GM12874 (cell line): ENCODE measurements around the gene ECE2.

Experiments
- TF ChIP-seq, protein P1 (sequence below): IDR thresholded peaks from 2 replicates; pipeline ENCODE4 v1.5.1; 2011; ENCODE audit warnings: low read depth, mild to moderate bottlenecking, control low read depth, low read length, moderate library complexity; ENCODE audit not compliant: insufficient read depth

Gene ECE2

DNA sequence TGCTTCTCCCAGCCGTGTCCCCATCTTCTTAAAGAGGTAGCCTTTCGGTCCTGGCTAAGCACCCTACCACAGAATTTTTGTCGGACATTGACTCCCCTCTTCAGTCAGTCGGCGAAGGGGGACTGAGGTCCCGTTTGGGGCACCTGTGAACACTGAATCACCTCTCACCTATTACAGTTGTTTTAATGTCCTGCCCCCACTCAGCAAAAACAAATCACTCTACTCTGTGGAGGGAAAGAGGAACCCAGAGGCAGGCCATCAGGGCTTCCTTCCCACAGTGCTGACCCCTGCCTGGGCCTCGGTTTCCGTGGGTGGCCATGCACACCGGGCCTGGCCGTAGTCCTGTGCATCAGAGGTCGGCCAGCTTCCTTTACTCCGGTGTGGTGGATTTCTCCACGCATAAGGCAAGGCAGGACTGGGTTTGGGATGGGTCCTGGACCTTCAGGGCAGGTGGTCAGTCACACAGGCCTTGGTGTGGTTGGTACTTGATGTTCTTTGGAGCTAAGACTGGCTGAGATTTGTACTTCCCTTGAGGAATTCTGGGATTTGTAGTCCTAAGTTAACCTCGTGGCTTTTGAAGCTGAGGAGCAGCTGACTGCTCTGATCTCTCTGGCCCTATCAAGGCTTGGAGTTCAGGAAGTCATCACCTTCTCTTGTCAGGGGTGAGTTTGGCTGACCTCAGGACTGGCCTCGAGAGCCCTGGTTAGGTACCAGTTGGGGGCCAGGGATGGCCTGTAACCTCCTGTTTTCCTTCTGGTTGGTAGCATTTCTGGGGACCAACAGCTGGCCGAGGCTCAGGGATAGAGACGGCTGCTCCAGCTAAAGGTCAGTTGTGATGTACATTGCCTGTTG lies 61.0 kb downstream of the ECE2 start:
- TF ChIP-seq, protein P1, sequence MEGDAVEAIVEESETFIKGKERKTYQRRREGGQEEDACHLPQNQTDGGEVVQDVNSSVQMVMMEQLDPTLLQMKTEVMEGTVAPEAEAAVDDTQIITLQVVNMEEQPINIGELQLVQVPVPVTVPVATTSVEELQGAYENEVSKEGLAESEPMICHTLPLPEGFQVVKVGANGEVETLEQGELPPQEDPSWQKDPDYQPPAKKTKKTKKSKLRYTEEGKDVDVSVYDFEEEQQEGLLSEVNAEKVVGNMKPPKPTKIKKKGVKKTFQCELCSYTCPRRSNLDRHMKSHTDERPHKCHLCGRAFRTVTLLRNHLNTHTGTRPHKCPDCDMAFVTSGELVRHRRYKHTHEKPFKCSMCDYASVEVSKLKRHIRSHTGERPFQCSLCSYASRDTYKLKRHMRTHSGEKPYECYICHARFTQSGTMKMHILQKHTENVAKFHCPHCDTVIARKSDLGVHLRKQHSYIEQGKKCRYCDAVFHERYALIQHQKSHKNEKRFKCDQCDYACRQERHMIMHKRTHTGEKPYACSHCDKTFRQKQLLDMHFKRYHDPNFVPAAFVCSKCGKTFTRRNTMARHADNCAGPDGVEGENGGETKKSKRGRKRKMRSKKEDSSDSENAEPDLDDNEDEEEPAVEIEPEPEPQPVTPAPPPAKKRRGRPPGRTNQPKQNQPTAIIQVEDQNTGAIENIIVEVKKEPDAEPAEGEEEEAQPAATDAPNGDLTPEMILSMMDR: no peak

DNA sequence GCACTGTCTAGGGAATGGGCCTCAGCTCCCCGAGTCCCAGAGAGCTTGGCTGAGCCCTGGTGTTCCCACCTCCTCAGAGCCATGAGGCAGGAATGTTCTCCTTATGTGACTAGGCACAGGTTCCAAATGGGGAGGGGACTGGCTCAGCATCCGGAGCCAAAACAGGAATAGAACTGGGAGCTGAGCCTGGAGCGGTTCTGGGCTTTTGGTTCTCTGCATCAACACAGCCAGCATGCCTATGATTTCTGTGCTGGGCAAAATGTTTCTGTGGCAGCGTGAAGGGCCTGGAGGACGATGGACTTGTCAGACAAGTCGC lies 61.5 kb downstream of the ECE2 start, which contains the start of gene FAM131A:
TSS of gene FAM131A (plus strand) at position 202 of the 316 bp plus-strand sequence. CDS start at position 233, 31 bp downstream.
- TF ChIP-seq, protein P1: no peak

DNA sequence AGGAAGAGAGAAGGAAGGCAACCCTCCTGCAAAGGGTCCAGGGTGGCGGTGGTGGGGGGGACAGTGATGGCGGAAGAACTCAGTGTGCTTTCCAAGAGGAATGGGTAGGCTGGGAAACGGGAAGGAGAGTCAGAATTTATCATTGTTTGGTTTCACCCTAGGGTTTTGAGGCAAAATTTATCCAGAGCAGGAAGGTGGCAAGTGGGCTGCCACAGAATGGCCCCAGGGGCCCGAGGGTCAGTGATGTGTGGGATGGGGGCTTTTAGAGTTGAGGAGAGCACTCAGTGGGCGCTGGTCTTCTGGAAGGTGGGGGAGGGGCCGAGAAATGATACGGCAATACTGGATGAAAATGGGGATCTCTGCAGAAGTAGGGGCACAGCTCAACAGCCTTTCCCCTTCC lies 62.2 kb downstream of the ECE2 start:
- TF ChIP-seq, protein P1: no peak

DNA sequence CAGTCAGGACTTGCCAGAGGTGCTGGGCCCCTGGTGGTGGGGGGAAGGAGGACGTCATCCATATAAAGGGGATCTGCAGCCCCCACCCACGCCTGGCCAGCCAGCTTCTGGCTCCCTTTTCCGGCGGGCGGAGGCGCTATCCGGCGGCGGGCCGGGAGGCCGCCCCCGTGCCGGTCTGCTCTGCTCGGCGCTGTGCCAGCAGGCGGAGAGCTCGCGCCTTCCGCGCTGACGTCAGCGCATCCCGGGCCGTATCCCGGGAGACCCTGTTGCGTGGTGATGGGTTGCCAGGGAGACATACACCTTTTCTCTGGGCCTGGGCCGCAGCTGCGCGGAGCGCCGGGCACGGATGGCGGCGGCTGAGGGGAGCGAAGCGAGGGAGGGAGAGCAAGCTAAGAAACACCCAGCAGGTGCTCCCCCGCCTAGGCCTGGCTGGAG lies 62.7 kb downstream of the ECE2 start:
- TF ChIP-seq, protein P1: no peak

GRCh38 chr3:184339001-184339400 lies 63.2 kb downstream of the ECE2 start:
- TF ChIP-seq, protein P1: no peak

DNA sequence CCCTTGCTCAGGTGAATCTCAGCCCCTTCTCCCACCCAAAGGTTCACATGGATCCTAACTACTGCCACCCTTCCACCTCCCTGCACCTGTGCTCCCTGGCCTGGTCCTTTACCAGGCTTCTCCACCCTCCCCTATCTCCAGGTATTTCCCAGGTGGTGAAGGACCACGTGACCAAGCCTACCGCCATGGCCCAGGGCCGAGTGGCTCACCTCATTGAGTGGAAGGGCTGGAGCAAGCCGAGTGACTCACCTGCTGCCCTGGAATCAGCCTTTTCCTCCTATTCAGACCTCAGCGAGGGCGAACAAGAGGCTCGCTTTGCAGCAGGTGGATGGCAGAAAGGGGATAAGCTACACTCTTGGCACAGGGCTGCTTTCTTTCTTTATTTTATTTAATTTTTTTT lies 66.1 kb downstream of the ECE2 start:
- TF ChIP-seq, protein P1: no peak
